Tibial artery (tissue), 4 donors: Measurements from ENCODE around the gene TXK.

ENCODE experiments used
- DNase-seq, 2 donors: peaks; one replicate each; pipeline ENCODE4 v3.0.0-alpha.2; 2019
- H3K27ac ChIP-seq, 2 donors: fragments of 200-600 bp; sonication (generic) in 1 of 2; 1 replicate in 1 of 2; 2 replicates in 1 of 2; pipeline ENCODE4 v1.5.1; 2018 to 2019; ENCODE audit warnings: mild to moderate bottlenecking in 1 of 2
- H3K27me3 ChIP-seq, 2 donors: fragments of 200-600 bp; sonication (generic) in 1 of 2; one replicate each; pipeline versions ENCODE4 v1.5.1 to v1.6.0; 2016 to 2019
- H3K36me3 ChIP-seq, 3 donors: fragments of 200-600 bp; sonication (generic) in 2 of 3; one replicate each; pipeline ENCODE4 v1.5.1; 2016 to 2019; ENCODE audit warnings: mild to moderate bottlenecking in 2 of 3
- H3K4me1 ChIP-seq, 4 donors: fragments of 200-600 bp; sonication (generic) in 2 of 4; 1 replicate in 3 of 4; 2 replicates in 1 of 4; pipeline ENCODE4 v1.5.1; 2016 to 2019
- H3K4me3 ChIP-seq, 2 donors: fragments of 200-600 bp; sonication (generic) in 1 of 2; 1 replicate in 1 of 2; 2 replicates in 1 of 2; pipeline ENCODE4 v1.5.1; 2018 to 2019; ENCODE audit warnings: mild to moderate bottlenecking in 2 of 2
- H3K9me3 ChIP-seq, 3 donors: fragments of 200-600 bp; sonication (generic) in 1 of 3; one replicate each; pipeline ENCODE4 v1.5.1; 2016 to 2019
- intact Hi-C: fragments of 100-400 bp; cut with DNase I; formaldehyde crosslinking; loops from one replicate; pipeline ENCODE4 v1.15.0; 2023; ENCODE audit warnings: low total_unique reads
- TF ChIP-seq, protein P1 (sequence below), 2 experiments: fragments of 200-600 bp in 1 of 2; fragments of 450-650 bp in 1 of 2; IDR thresholded peaks; one replicate each; pipeline ENCODE4 v1.5.1; 2017 to 2019; ENCODE audit warnings: antibody characterized with exemption in 2 of 2, mild to moderate bottlenecking in 1 of 2, moderate library complexity in 1 of 2

TXK gene

DNA sequence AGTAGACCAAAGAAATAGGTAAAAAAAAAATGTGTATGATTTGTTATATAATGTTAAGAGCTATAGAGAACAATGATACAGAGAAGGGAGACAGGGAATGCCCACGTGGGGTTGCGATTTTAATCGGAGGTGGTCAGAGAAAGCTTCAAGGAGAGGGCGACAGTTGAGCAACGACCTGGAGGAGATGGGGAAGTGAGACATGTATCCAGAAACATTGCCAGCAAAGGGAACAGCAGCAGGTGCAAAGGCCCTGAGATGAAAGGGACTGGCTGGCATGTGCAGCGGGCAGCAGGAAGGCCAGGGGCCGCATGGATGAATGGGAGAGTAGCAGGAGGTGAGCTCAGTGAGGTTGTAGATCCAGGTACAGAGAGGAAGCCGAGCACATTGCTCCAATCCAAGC, 84.6 kb downstream of the TXK start:
- Histone ChIP-seq H3K27ac (no peak overlapping the region), H3K27me3 (no peaks in the 10 kb centered on the region), H3K9me3 (no peaks in the 10 kb centered on the region), H3K36me3 (no peaks in the 10 kb centered on the region), H3K4me1 (no peaks in the 10 kb centered on the region), H3K4me3 (no peak overlapping the region)
- DNase-seq = no peak
- TF ChIP-seq, protein P1, sequence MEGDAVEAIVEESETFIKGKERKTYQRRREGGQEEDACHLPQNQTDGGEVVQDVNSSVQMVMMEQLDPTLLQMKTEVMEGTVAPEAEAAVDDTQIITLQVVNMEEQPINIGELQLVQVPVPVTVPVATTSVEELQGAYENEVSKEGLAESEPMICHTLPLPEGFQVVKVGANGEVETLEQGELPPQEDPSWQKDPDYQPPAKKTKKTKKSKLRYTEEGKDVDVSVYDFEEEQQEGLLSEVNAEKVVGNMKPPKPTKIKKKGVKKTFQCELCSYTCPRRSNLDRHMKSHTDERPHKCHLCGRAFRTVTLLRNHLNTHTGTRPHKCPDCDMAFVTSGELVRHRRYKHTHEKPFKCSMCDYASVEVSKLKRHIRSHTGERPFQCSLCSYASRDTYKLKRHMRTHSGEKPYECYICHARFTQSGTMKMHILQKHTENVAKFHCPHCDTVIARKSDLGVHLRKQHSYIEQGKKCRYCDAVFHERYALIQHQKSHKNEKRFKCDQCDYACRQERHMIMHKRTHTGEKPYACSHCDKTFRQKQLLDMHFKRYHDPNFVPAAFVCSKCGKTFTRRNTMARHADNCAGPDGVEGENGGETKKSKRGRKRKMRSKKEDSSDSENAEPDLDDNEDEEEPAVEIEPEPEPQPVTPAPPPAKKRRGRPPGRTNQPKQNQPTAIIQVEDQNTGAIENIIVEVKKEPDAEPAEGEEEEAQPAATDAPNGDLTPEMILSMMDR (IDR thresholded peaks at IDR 0.05) = no peak
- intact Hi-C loops = no loop called here

DNA sequence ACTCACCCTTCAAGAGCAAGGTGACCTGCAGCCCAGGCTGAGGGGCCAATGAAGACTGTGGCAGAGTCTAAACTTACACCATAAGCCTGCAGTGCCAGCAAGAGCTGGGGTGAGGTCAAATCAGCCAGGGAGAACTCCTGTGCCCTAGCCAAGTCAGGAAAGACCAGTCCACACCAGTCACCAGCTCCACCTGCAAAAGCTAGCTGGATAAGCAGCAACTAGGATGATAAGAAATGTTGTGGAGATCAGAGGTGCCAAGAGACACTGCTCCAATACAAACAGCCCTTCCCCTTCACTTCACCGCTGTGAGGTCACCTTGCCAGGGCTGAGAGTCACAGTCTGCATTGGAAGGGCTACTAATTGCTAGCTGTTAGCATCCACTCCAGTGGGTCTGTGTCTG, 86.2 kb downstream of the TXK start:
- Histone ChIP-seq H3K36me3 (no peaks in the 10 kb centered on the region), H3K4me3 (no peak overlapping the region), H3K9me3 (no peaks in the 10 kb centered on the region), H3K27ac (no peak overlapping the region), H3K4me1 (no peaks in the 10 kb centered on the region), H3K27me3 (no peaks in the 10 kb centered on the region)
- DNase-seq = no peak
- TF ChIP-seq, protein P1 (IDR thresholded peaks at IDR 0.05) = no peak
- intact Hi-C loops = no loop called here

DNA sequence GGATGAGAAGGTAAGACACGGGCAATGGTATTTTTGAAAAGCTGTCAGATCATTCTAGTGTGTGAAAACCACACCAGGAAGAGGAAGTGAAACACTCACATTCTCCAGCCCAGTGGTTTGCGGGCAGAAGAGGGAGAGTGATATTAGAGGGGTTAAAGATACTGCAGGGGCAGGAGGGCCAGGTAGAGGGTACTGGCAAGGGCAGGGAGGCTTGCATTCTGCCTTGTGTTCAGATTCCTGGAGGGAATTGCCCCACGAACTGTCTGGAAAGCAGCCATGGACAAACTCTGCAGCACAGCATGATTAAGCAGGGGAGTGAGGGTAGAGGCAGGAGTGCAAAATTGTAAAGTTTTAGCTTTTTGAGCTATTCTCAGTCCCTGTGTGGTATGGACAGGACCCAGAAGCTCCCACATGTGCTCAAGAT, 86.6 kb downstream of the TXK start:
- Histone ChIP-seq H3K9me3 (no peaks in the 10 kb centered on the region), H3K36me3 (no peaks in the 10 kb centered on the region), H3K4me3 (no peak overlapping the region), H3K27me3 (no peaks in the 10 kb centered on the region), H3K4me1 (no peaks in the 10 kb centered on the region), H3K27ac (no peak overlapping the region)
- intact Hi-C loops = no loop called here
- TF ChIP-seq, protein P1 (IDR thresholded peaks at IDR 0.05) = no peak
- DNase-seq = no peak

- Histone ChIP-seq H3K9me3 (no peaks in the 10 kb centered on the region), H3K36me3 (no peaks in the 10 kb centered on the region), H3K27ac (no peak overlapping the region), H3K4me3 (no peak overlapping the region), H3K4me1 (no peaks in the 10 kb centered on the region), H3K27me3 (no peaks in the 10 kb centered on the region)
- DNase-seq = no peak
- TF ChIP-seq, protein P1 (IDR thresholded peaks at IDR 0.05) = no peak
- intact Hi-C loops = no loop called here
Measured at GRCh38 chr4:48046059-48046458, 88.0 kb downstream of the TXK start.

- TF ChIP-seq, protein P1 (IDR thresholded peaks at IDR 0.05) = no peak
Measured at GRCh38 chr4:48044298-48044697, 89.8 kb downstream of the TXK start.

GRCh38 chr4:48043504-48043903, 90.5 kb downstream of the TXK start:
- Histone ChIP-seq H3K27ac (no peak overlapping the region), H3K4me1 (no peaks in the 10 kb centered on the region), H3K27me3 (no peaks in the 10 kb centered on the region), H3K4me3 (no peak overlapping the region), H3K36me3 (no peaks in the 10 kb centered on the region), H3K9me3 (no peaks in the 10 kb centered on the region)
- no peak for DNase-seq
- TF ChIP-seq, protein P1 (IDR thresholded peaks at IDR 0.05) = no peak
- intact Hi-C loops = no loop called here

More at GRCh38 chr4:48044298-48044697, 89.8 kb downstream of the TXK start:
- DNase-seq = no peak
- H3K9me3 ChIP-seq = no peaks in the 10 kb centered on the region
- no peaks in the 10 kb centered on the region for H3K36me3 ChIP-seq
- H3K27me3 ChIP-seq = no peaks in the 10 kb centered on the region
- intact Hi-C loops = no loop called here
- H3K4me3 ChIP-seq = no peak overlapping the region
- H3K27ac ChIP-seq = no peak overlapping the region
- no peaks in the 10 kb centered on the region for H3K4me1 ChIP-seq
